Heart left ventricle (tissue), 16 donors: ENCODE measurements around the gene ALG9. TPM values are rescaled to one million over a fixed set of nuclear protein-coding genes. Genes with fewer than 3 reads are reported as not detected.
"Not testable (repeated sequence)": the region's sequence is repeated elsewhere in the genome, so short reads cannot be mapped to it uniquely, and the experiment has no call there.

ENCODE experiments used
- ATAC-seq, 4 donors: fragments of 200-7000 bp; cut with Tn5 transposase; one replicate each; pipeline ENCODE4 v1.9.1; 2020 to 2022; ENCODE audit warnings: moderate library complexity in 4 of 4, mild to moderate bottlenecking in 3 of 4, moderate number of reproducible peaks in 1 of 4
- DNase-seq, 5 donors: peaks; one replicate each; pipeline ENCODE4 v3.0.0-alpha.2; 2020
- H3K27ac ChIP-seq, 12 donors: fragments of 200-600 bp; sonication (generic) in 4 of 12; one replicate each; pipeline versions ENCODE4 v1.5.0 to v1.8.0; 2016 to 2022; ENCODE audit warnings: mild to moderate bottlenecking in 2 of 12
- H3K27me3 ChIP-seq, 9 donors: fragments of 200-600 bp; sonication (generic) in 2 of 9; one replicate each; pipeline versions ENCODE4 v1.5.1 to v1.8.0; 2016 to 2022; ENCODE audit warnings: mild to moderate bottlenecking in 3 of 9
- H3K36me3 ChIP-seq, 9 donors: fragments of 200-600 bp; sonication (generic) in 2 of 9; one replicate each; pipeline versions ENCODE4 v1.5.0 to v1.8.0; 2018 to 2022; ENCODE audit warnings: mild to moderate bottlenecking in 2 of 9
- H3K4me1 ChIP-seq, 12 donors: fragments of 200-600 bp; sonication (generic) in 4 of 12; one replicate each; pipeline versions ENCODE4 v1.5.0 to v1.8.0; 2016 to 2022; ENCODE audit warnings: mild to moderate bottlenecking in 3 of 12
- H3K4me3 ChIP-seq, 12 donors: fragments of 200-600 bp; sonication (generic) in 4 of 12; one replicate each; pipeline versions ENCODE4 v1.5.0 to v1.8.0; 2017 to 2022; ENCODE audit warnings: mild to moderate bottlenecking in 9 of 12, moderate library complexity in 4 of 12
- H3K9me3 ChIP-seq, 12 donors: fragments of 200-600 bp; sonication (generic) in 4 of 12; one replicate each; pipeline versions ENCODE4 v1.5.0 to v1.8.0; 2016 to 2022; ENCODE audit warnings: mild to moderate bottlenecking in 1 of 12
- POLR2A ChIP-seq, 2 donors: fragments of 450-650 bp; IDR thresholded peaks; one replicate each; pipeline ENCODE4 v1.6.1; 2017; ENCODE audit warnings: antibody characterized with exemption in 2 of 2, mild to moderate bottlenecking in 2 of 2, moderate library complexity in 2 of 2
- WGBS, 4 donors: extraction: QIAGEN DNeasy Blood & Tissue Kit in 2 of 4; methylation state at CpG; one replicate each; pipeline versions ENCODE4 v1.1.5 to v1.1.7; 2013 to 2018; 5-methylcytosine and 5-hydroxymethylcytosine counted together
- intact Hi-C, 10 donors: fragments of 100-400 bp; cut with DNase I; formaldehyde crosslinking; loops; one replicate each; pipeline versions ENCODE4 v1.11.1 to v1.14.2; 2022
- polyA plus RNA-seq, 2 donors: library from polyadenylated mRNA; stranded (reverse); fragments of 200-250 nt; gene quantifications; one replicate each; pipeline ENCODE4 v1.2.3, GENCODE V29; 2013
- total RNA-seq, 9 donors: library from RNA; depleted of rRNA in 2 of 9; stranded (reverse); fragments of >200 nt in 2 of 9; fragmentation: NEBNext Ultra II Directional in 3 of 9; extraction: Animal tissue kit (Norgen Biotek cat#: 25700) in 3 of 9; gene quantifications; one replicate each; pipeline versions ENCODE4 v1.1.0 to v1.2.4, GENCODE V29; 2016 to 2023
- TF ChIP-seq, protein P1 (sequence below), 12 donors: fragments of 200-600 bp; sonication (generic) in 4 of 12; IDR thresholded peaks; one replicate each; pipeline versions ENCODE4 v1.5.0 to v1.8.0; 2018 to 2022; ENCODE audit warnings: antibody characterized with exemption in 12 of 12, mild to moderate bottlenecking in 5 of 12
- donor health status: ischemic (EF 13 %, LVEDD 7.1; RV severe dilation, severe dysfunction).
- donor health status: healthy with polysubstance abuse.
- donor health status: DM: no; HTN: yes; CAD: no.
- donor health status: DM: no; HTN: no; CAD: no.
- donor health status: ischemic (EF 25% LVEDD 6.9; RV normal size, moderate dysfunction).
- donor health status: ischemic (EF 25% LVEDD 5.7; RV mildly dilated, moderate dysfunction).
- donor health status: healthy.
- donor health status: DM: yes; HTN: yes; CAD: no.
- donor health status: ischemic (EF 35%, LVEDD 5.7; RV mildly dilated, moderate dysfunction).
- donor health status: nonischemic (EF 11% LVEDD 7.7; RV severe dilation, severe dysfunction).
- donor health status: DM: yes; HTN: yes; CAD: no.
- donor health status: PGD.
- donor health status: ischemic (EF 29% LVEDD 5.4; RV normal size, mild dysfunction).
- donor health status: nonischemic (EF 23%, LVEDD 6.1; RV moderate dilation, normal function).

Gene ALG9
- total and polyA plus RNA-seq, 11 donors = 13.5 to 26.5 (median 17.6) TPM

GRCh38 chr11:111785886-111786412, 85.4 kb downstream of the ALG9 start:
- WGBS, 4 donors = 73 to 82% (median 74%) methylated on average over 2 of the region's 2 CpGs
- H3K27ac ChIP-seq = peak overlapping the region; percentile 43 to 97 (median 82)
- TF ChIP-seq POLR2A (IDR thresholded peaks at IDR 0.05) = no peak
- TF ChIP-seq, protein P1, sequence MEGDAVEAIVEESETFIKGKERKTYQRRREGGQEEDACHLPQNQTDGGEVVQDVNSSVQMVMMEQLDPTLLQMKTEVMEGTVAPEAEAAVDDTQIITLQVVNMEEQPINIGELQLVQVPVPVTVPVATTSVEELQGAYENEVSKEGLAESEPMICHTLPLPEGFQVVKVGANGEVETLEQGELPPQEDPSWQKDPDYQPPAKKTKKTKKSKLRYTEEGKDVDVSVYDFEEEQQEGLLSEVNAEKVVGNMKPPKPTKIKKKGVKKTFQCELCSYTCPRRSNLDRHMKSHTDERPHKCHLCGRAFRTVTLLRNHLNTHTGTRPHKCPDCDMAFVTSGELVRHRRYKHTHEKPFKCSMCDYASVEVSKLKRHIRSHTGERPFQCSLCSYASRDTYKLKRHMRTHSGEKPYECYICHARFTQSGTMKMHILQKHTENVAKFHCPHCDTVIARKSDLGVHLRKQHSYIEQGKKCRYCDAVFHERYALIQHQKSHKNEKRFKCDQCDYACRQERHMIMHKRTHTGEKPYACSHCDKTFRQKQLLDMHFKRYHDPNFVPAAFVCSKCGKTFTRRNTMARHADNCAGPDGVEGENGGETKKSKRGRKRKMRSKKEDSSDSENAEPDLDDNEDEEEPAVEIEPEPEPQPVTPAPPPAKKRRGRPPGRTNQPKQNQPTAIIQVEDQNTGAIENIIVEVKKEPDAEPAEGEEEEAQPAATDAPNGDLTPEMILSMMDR (IDR thresholded peaks at IDR 0.05) = no peak
- peaks cover 0 to 57% (median 8%) of the 10 kb centered on the region in 12 donors for H3K4me1 ChIP-seq
- DNase-seq (peak in 1 of 5 donors; percentile 35), ATAC-seq (peak in 3 of 4 donors; percentile 44 to 76 (median 53))
- intact Hi-C loops = loop anchor here in 4 of 10 donors (2.0 to 10.0 kb wide), 3 partner anchors 36 to 49 kb away; no protein-coding TSS in a partner anchor
- H3K27me3 ChIP-seq = no peaks in the 10 kb centered on the region
- peaks cover 0 to 43% (median 15%) of the 10 kb centered on the region in 9 donors for H3K36me3 ChIP-seq
- H3K9me3 ChIP-seq = no peaks in the 10 kb centered on the region
- no peak overlapping the region for H3K4me3 ChIP-seq

GRCh38 chr11:111785076-111785475, 86.3 kb downstream of the ALG9 start:
- intact Hi-C loops = loop anchor here in 4 of 10 donors (2.0 to 10.0 kb wide), 3 partner anchors 37 to 50 kb away; no protein-coding TSS in a partner anchor
- peaks cover 0 to 43% (median 15%) of the 10 kb centered on the region in 9 donors for H3K36me3 ChIP-seq
- ATAC-seq = no peak
- no peaks in the 10 kb centered on the region for H3K9me3 ChIP-seq
- no peak overlapping the region for H3K4me3 ChIP-seq
- peak overlapping the region; percentile 43 to 97 (median 82) for H3K27ac ChIP-seq
- DNase-seq = no peak
- WGBS, 4 donors = 44 to 54% (median 47%) methylated on average over 2 of the region's 2 CpGs
- TF ChIP-seq, protein P1 (IDR thresholded peaks at IDR 0.05) = no peak
- TF ChIP-seq POLR2A (IDR thresholded peaks at IDR 0.05) = no peak
- no peaks in the 10 kb centered on the region for H3K27me3 ChIP-seq
- peaks cover 0 to 57% (median 8%) of the 10 kb centered on the region in 12 donors for H3K4me1 ChIP-seq

- intact Hi-C loops = loop anchor here in 4 of 10 donors (2.0 to 10.0 kb wide), 4 partner anchors 38 to 50 kb away; no protein-coding TSS in a partner anchor
- not testable (repeated sequence) for ATAC-seq, H3K27me3 ChIP-seq, DNase-seq, H3K9me3 ChIP-seq, H3K4me3 ChIP-seq
- H3K4me1 ChIP-seq = peaks cover 0 to 57% (median 8%) of the 10 kb centered on the region in 12 donors
- H3K36me3 ChIP-seq = peaks cover 0 to 43% (median 15%) of the 10 kb centered on the region in 9 donors
- WGBS, 4 donors = 92 to 98% (median 97%) methylated on average over 10 of the region's 10 CpGs
- peak overlapping the region in 11 of 12 donors; percentile 17 to 97 (median 83) for H3K27ac ChIP-seq
Observed at GRCh38 chr11:111784311-111784710, 87.1 kb downstream of the ALG9 start.

GRCh38 chr11:111782109-111782741, 89.2 kb downstream of the ALG9 start:
- TF ChIP-seq POLR2A (IDR thresholded peaks at IDR 0.05) = no peak
- TF ChIP-seq, protein P1 (IDR thresholded peaks at IDR 0.05) = no peak
- ATAC-seq = no peak
- no peak overlapping the region for H3K4me3 ChIP-seq
- intact Hi-C loops = loop anchor here in 3 of 10 donors (5.0 to 10.0 kb wide), 3 partner anchors 40 to 53 kb away; no protein-coding TSS in a partner anchor
- 57 to 62% (median 60%) methylated on average over 5 of the region's 5 CpGs for WGBS, 4 donors
- H3K36me3 ChIP-seq = peaks cover 0 to 43% (median 15%) of the 10 kb centered on the region in 9 donors
- no peaks in the 10 kb centered on the region for H3K27me3 ChIP-seq
- H3K4me1 ChIP-seq = peaks cover 0 to 45% (median 2%) of the 10 kb centered on the region in 12 donors
- H3K27ac ChIP-seq = peak overlapping the region in 1 of 12 donors; percentile 7
- no peaks in the 10 kb centered on the region for H3K9me3 ChIP-seq
- no peak for DNase-seq
